Measurements from ENCODE around the gene SNAPC2. TPM values are rescaled to one million over a fixed set of nuclear protein-coding genes. Genes with fewer than 3 reads are reported as not detected.

SNAPC2 gene
- total RNA-seq, 1 experiment from 2014 or later: 9.8 TPM

Other genes starting within 250 kb of the SNAPC2 start
- gene MCEMP1, start 243.2 kb upstream of the SNAPC2 start, total RNA-seq (2014; rRNA removed; shearing (Covaris generic); ENCODE audit: low replicate concordance): not detected in 2 replicates
- gene TRAPPC5, start 239.5 kb upstream of the SNAPC2 start, total RNA-seq (2014; rRNA removed; shearing (Covaris generic); ENCODE audit: low replicate concordance): 52.1 and 116 TPM in 2 replicates
- 0.14 TPM in 1 of 2 replicates, not detected in the other for gene FCER2, start 218.2 kb upstream of the SNAPC2 start, total RNA-seq (2014; rRNA removed; shearing (Covaris generic); ENCODE audit: low replicate concordance)
- gene CLEC4G, start 188.2 kb upstream of the SNAPC2 start, total RNA-seq (2014; rRNA removed; shearing (Covaris generic); ENCODE audit: low replicate concordance): not detected in 2 replicates
- not detected in 2 replicates for gene CD209, start 172.8 kb upstream of the SNAPC2 start, total RNA-seq (2014; rRNA removed; shearing (Covaris generic); ENCODE audit: low replicate concordance)
- gene CLEC4M, start 157.1 kb upstream of the SNAPC2 start, total RNA-seq (2014; rRNA removed; shearing (Covaris generic); ENCODE audit: low replicate concordance): not detected in 2 replicates
- 6.0 and 8.9 TPM in 2 replicates for gene EVI5L, start 90.1 kb upstream of the SNAPC2 start, total RNA-seq (2014; rRNA removed; shearing (Covaris generic); ENCODE audit: low replicate concordance)
- not detected in 2 replicates for gene PRR36, start 45.9 kb upstream of the SNAPC2 start, total RNA-seq (2014; rRNA removed; shearing (Covaris generic); ENCODE audit: low replicate concordance)
- not detected in 2 replicates for gene LRRC8E, start 31.8 kb upstream of the SNAPC2 start, total RNA-seq (2014; rRNA removed; shearing (Covaris generic); ENCODE audit: low replicate concordance)
- gene MAP2K7, start 16.5 kb upstream of the SNAPC2 start, total RNA-seq (2014; rRNA removed; shearing (Covaris generic); ENCODE audit: low replicate concordance): 10.4 and 14.4 TPM in 2 replicates
- gene TGFBR3L, start 5.5 kb upstream of the SNAPC2 start, total RNA-seq (2014; rRNA removed; shearing (Covaris generic); ENCODE audit: low replicate concordance): not detected in 2 replicates
- 0.18 TPM in 1 of 2 replicates, not detected in the other for gene CTXN1, start 5.8 kb downstream of the SNAPC2 start, total RNA-seq (2014; rRNA removed; shearing (Covaris generic); ENCODE audit: low replicate concordance)
- gene TIMM44, start 23.3 kb downstream of the SNAPC2 start, total RNA-seq (2014; rRNA removed; shearing (Covaris generic); ENCODE audit: low replicate concordance): 43.7 and 53.1 TPM in 2 replicates
- 48.7 and 50.0 TPM in 2 replicates for gene ELAVL1, start 85.3 kb downstream of the SNAPC2 start, total RNA-seq (2014; rRNA removed; shearing (Covaris generic); ENCODE audit: low replicate concordance)
- gene CCL25, start 132.4 kb downstream of the SNAPC2 start, total RNA-seq (2014; rRNA removed; shearing (Covaris generic); ENCODE audit: low replicate concordance): not detected in 2 replicates
- gene FBN3, start 229.3 kb downstream of the SNAPC2 start, total RNA-seq (2014; rRNA removed; shearing (Covaris generic); ENCODE audit: low replicate concordance): not detected in 2 replicates

Measured in Karpas-422 (cell line).